Breast epithelium (tissue), 3 donors: ENCODE data around the gene CPEB1.

Experiments
- CTCF ChIP-seq, 3 donors: fragments of 450-650 bp; IDR thresholded peaks; one replicate each; pipeline ENCODE4 v1.5.1; 2016 to 2017; ENCODE audit warnings: antibody characterized with exemption in 3 of 3, mild to moderate bottlenecking in 3 of 3, moderate library complexity in 3 of 3
- POLR2A ChIP-seq: fragments of 450-650 bp; IDR thresholded peaks from one replicate; pipeline ENCODE4 v1.6.1; 2016; ENCODE audit warnings: antibody characterized with exemption, mild to moderate bottlenecking, moderate library complexity
- POLR2AphosphoS5 ChIP-seq, 3 donors: sonication (generic); formaldehyde crosslinking; IDR thresholded peaks; one replicate each; pipeline ENCODE4 v1.6.1; 2017; ENCODE audit warnings: antibody characterized with exemption in 3 of 3

GRCh38 chr15:82650046-82650670, 3.0 kb upstream of the CPEB1 start:
- TF ChIP-seq CTCF (IDR thresholded peaks at IDR 0.05): no peak
- TF ChIP-seq POLR2A: no peak
- TF ChIP-seq POLR2AphosphoS5 (IDR thresholded peaks at IDR 0.05): no peak
